Muscle layer of duodenum (tissue), 2 donors: ENCODE results near the gene ZNF787.
A peak's percentile ranks its signal among the peaks of the same experiment; 100 is the strongest.

Experiments used
- H3K27ac ChIP-seq: one replicate; pipeline ENCODE4 v1.7.0; 2013; ENCODE audit warnings: mild to moderate bottlenecking, low read length
- H3K27me3 ChIP-seq: one replicate; pipeline ENCODE4 v1.7.0; 2013; ENCODE audit warnings: low read depth, mild to moderate bottlenecking, control low read depth, low read length
- H3K36me3 ChIP-seq, 2 donors: one replicate each; pipeline ENCODE4 v1.7.0; 2013; ENCODE audit warnings: low read length in 2 of 2, control low read depth in 1 of 2, mild to moderate bottlenecking in 1 of 2; ENCODE audit not compliant: insufficient read depth in 2 of 2, control insufficient read depth in 1 of 2
- H3K4me1 ChIP-seq, 2 donors: one replicate each; pipeline ENCODE4 v1.7.0; 2013; ENCODE audit warnings: low read length in 2 of 2, mild to moderate bottlenecking in 2 of 2, control low read depth in 1 of 2, moderate library complexity in 1 of 2; ENCODE audit not compliant: insufficient read depth in 2 of 2, control insufficient read depth in 1 of 2
- H3K4me3 ChIP-seq, 2 donors: one replicate each; pipeline ENCODE4 v1.7.0; 2013; ENCODE audit warnings: low read length in 2 of 2, low read depth in 1 of 2, mild to moderate bottlenecking in 1 of 2
- H3K9me3 ChIP-seq, 2 donors: one replicate each; pipeline ENCODE4 v1.7.0; 2013; ENCODE audit warnings: low read length in 2 of 2, control low read depth in 1 of 2, mild to moderate bottlenecking in 1 of 2; ENCODE audit not compliant: control insufficient read depth in 1 of 2
- donor health status: healthy.

ZNF787 gene

DNA sequence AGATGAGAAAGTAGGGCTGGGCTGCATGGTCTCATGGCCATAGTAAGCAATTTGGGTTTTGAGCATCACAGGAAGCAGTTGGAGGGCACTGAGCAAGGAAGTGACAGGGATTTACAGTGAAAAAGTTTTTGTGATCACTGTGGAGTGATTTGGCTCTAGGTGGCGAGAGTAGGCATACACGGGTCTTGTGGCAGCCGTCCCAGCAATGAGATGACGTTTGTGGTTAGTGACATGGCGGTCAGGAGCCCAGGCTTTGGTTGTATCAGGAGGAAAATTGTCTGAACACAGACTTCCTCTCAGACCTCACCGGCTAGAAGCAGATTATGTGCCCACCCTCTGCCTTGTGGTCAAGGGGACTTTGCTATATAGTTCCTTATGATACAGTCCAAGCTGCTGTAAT is 23.3 kb upstream of the ZNF787 start:
- Histone ChIP-seq H3K27ac (no peak overlapping the region), H3K4me1 (peaks cover 10 to 14% of the 10 kb centered on the region in 2 donors), H3K36me3 (peaks cover 8 to 31% of the 10 kb centered on the region in 2 donors), H3K4me3 (no peak overlapping the region), H3K9me3 (no peaks in the 10 kb centered on the region), H3K27me3 (no peaks in the 10 kb centered on the region)

- Histone ChIP-seq H3K9me3 (no peaks in the 10 kb centered on the region), H3K4me1 (peaks cover 10 to 14% of the 10 kb centered on the region in 2 donors), H3K4me3 (no peak overlapping the region), H3K36me3 (peaks cover 2 to 20% of the 10 kb centered on the region in 2 donors), H3K27ac (peak overlapping the region; percentile 71), H3K27me3 (no peaks in the 10 kb centered on the region)
These were observed 21.9 kb upstream of the ZNF787 start for GRCh38 chr19:56142897-56143434.

GRCh38 chr19:56142087-56142787 is 21.1 kb upstream of the ZNF787 start:
- Histone ChIP-seq H3K27me3 (no peaks in the 10 kb centered on the region), H3K27ac (peak overlapping the region; percentile 71), H3K9me3 (no peaks in the 10 kb centered on the region), H3K4me1 (peaks cover 10 to 14% of the 10 kb centered on the region in 2 donors), H3K36me3 (peaks cover 0 to 13% of the 10 kb centered on the region in 2 donors), H3K4me3 (peak overlapping the region; percentile 67 to 73)

- peak overlapping the region; percentile 71 for H3K27ac ChIP-seq
- H3K9me3 ChIP-seq: no peaks in the 10 kb centered on the region
- no peaks in the 10 kb centered on the region for H3K27me3 ChIP-seq
- peaks cover 0 to 6% of the 10 kb centered on the region in 2 donors for H3K36me3 ChIP-seq
- H3K4me1 ChIP-seq: peaks cover 10 to 14% of the 10 kb centered on the region in 2 donors
- peak overlapping the region; percentile 67 to 73 for H3K4me3 ChIP-seq
These were observed 20.4 kb upstream of the ZNF787 start for GRCh38 chr19:56141417-56141993.

- Histone ChIP-seq H3K4me3 (peak within 1 kb of the TSS; percentile 73 to 82), H3K4me1 (peaks cover 10 to 14% of the 10 kb centered on the region in 2 donors), H3K27ac (peak within 1 kb of the TSS; percentile 81), H3K9me3 (no peaks in the 10 kb centered on the region), H3K27me3 (no peaks in the 10 kb centered on the region), H3K36me3 (peaks cover 0 to 2% of the 10 kb centered on the region in 2 donors)
These were observed 19.7 kb upstream of the ZNF787 start, which contains the start of gene ZNF444 for GRCh38 chr19:56140583-56141416. Gene ZNF444, plus strand, starts transcription at chr19:56141287. Its CDS starts 5,625 bp downstream, at chr19:56146912.

DNA sequence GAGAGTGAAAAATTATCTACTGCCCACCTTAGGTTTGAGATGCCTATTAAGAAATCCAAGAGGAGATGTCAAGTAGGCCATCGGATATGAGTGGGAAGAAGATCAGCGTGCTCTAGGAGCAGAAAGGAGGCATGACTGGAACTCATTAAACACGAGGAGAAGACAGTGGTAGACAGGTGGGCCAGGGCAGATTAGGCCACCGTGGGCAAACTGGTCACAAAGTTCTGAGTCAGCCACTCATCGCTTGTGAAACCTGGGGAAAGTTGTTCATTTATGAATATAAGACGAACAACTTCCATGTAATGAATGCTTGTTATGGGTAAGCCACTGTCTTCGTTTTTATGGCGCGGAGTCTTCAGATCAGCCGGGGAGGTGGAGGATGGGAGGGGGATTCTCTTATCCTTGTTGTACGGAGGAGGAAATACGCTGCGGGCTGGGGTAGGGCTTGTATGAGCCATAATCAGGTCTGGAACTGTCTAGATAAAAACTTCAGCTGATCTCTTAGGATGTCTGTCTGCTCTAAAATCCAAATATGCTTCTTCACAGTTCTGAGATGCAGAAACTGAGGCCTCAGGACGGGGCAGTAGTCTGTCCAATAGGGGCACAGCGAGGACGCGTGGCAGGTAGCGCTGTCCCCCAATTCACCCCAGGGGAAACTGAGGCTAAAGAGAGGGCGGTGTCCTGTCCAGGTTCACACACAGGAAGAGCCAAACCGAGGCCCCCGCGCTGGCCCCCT is 18.9 kb upstream of the ZNF787 start:
- H3K36me3 ChIP-seq: no peaks in the 10 kb centered on the region
- peaks cover 10 to 14% of the 10 kb centered on the region in 2 donors for H3K4me1 ChIP-seq
- H3K27me3 ChIP-seq: no peaks in the 10 kb centered on the region
- peak overlapping the region; percentile 81 for H3K27ac ChIP-seq
- peak overlapping the region; percentile 73 to 82 for H3K4me3 ChIP-seq
- no peaks in the 10 kb centered on the region for H3K9me3 ChIP-seq

GRCh38 chr19:56138069-56138468 is 17.0 kb upstream of the ZNF787 start:
- Histone ChIP-seq H3K9me3 (no peaks in the 10 kb centered on the region), H3K27ac (no peak overlapping the region), H3K4me3 (no peak overlapping the region), H3K4me1 (peaks cover 10 to 14% of the 10 kb centered on the region in 2 donors), H3K36me3 (no peaks in the 10 kb centered on the region), H3K27me3 (no peaks in the 10 kb centered on the region)

- no peak overlapping the region for H3K27ac ChIP-seq
- H3K4me3 ChIP-seq: no peak overlapping the region
- no peaks in the 10 kb centered on the region for H3K9me3 ChIP-seq
- H3K36me3 ChIP-seq: no peaks in the 10 kb centered on the region
- no peaks in the 10 kb centered on the region for H3K27me3 ChIP-seq
- H3K4me1 ChIP-seq: peaks cover 10 to 11% of the 10 kb centered on the region in 2 donors
These were observed 16.3 kb upstream of the ZNF787 start for GRCh38 chr19:56137405-56137804.

GRCh38 chr19:56136362-56136761 is 15.3 kb upstream of the ZNF787 start:
- H3K9me3 ChIP-seq: no peaks in the 10 kb centered on the region
- H3K4me3 ChIP-seq: no peak overlapping the region
- no peaks in the 10 kb centered on the region for H3K27me3 ChIP-seq
- H3K4me1 ChIP-seq: peaks cover 4 to 5% of the 10 kb centered on the region in 2 donors
- H3K27ac ChIP-seq: no peak overlapping the region
- no peaks in the 10 kb centered on the region for H3K36me3 ChIP-seq

GRCh38 chr19:56134654-56134921 is 13.5 kb upstream of the ZNF787 start:
- H3K27ac ChIP-seq: no peak overlapping the region
- H3K36me3 ChIP-seq: no peaks in the 10 kb centered on the region
- no peak overlapping the region for H3K4me3 ChIP-seq

More at GRCh38 chr19:56134654-56134921, 13.5 kb upstream of the ZNF787 start:
- H3K9me3 ChIP-seq: no peaks in the 10 kb centered on the region
- no peaks in the 10 kb centered on the region for H3K27me3 ChIP-seq
- no peaks in the 10 kb centered on the region for H3K4me1 ChIP-seq
